GM18508 (cell line): ENCODE measurements around the gene IMMP1L.

ENCODE experiments used
- ATAC-seq: cut with Tn5 transposase; IDR thresholded peaks from one replicate; pipeline ENCODE4 v1.9.1; 2021; ENCODE audit warnings: moderate number of reproducible peaks; ENCODE audit not compliant: insufficient read depth, unreplicated experiment

IMMP1L gene

DNA sequence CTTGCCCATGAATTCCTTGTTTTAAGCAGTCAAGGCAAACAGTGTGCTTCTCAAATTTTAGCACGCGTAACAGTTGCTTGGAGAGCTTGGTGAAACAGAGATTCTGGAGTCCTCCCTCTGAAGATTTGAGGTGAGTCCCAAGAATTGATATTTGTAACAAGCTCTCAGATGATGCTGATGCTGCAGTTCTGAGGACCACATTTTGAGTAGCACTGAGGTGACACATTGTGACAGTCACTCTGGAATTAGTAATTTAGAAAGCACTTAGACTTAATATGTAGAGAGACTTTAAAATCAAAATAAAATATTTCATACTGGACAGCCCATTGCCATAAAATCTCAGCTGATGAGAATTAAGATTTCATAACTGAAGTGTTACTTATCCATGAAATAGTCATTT is 101.2 kb downstream of the IMMP1L start:
- ATAC-seq, result no peak

- no peak for ATAC-seq
Measured at GRCh38 chr11:31404614-31405013, 104.8 kb downstream of the IMMP1L start.

- no peak for ATAC-seq
Measured at GRCh38 chr11:31397239-31397834, 112.1 kb downstream of the IMMP1L start.

GRCh38 chr11:31387379-31387778 is 122.0 kb downstream of the IMMP1L start:
- ATAC-seq, result no peak

- ATAC-seq, result no peak
Measured at GRCh38 chr11:31383116-31383515, 126.3 kb downstream of the IMMP1L start.
